ENCODE data around the gene SEMA6D. TPM values are rescaled to one million over a fixed set of nuclear protein-coding genes. Genes with fewer than 3 reads are reported as not detected.

SEMA6D gene
- polyA plus RNA-seq, 1 donor from 2014 or later: 108 TPM

DNA sequence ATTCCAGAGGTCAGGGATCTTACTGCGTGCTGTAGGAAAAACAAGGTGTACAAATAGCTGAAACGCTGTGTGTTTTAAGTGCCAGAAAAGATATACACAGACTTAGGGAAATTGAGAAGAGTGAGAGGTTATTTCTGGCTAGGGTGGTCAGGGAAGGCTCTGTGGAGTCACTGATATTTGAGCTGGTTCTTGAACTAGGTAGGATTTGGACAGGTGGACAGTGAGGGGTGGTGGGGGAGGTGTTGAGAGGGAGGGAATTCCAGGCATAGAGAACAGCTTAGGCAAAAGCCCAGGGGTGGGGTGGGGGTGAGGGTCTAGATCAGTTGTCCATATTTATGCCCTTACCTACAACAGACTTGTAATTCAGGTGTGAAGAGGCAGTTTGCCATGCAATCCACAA, 7.0 kb downstream of the SEMA6D start:
- Histone ChIP-seq H3K9me2 (ENCODE audit: insufficient read depth, low read length) (no peaks in the 10 kb centered on the region), H3F3A (ENCODE audit: insufficient read depth, low read length, poor library complexity, severe bottlenecking) (no peaks in the 10 kb centered on the region), H4K20me1 (ENCODE audit: insufficient read depth) (peaks cover 17% of the 10 kb centered on the region), H3K27me3 (ENCODE audit: insufficient read depth, low read depth, low read length) (peaks cover 5% of the 10 kb centered on the region), H3K27ac (ENCODE audit: low read length) (no peak overlapping the region), H2AFZ (ENCODE audit: low read depth, low read length) (no peak overlapping the region), H3K36me3 (ENCODE audit: insufficient read depth, low read length) (no peaks in the 10 kb centered on the region), H3K4me3 (ENCODE audit: low read length) (no peak overlapping the region), H3K4me2 (ENCODE audit: low read length) (no peak overlapping the region), H3K9me3 (ENCODE audit: low read length) (no peaks in the 10 kb centered on the region), H3K79me2 (replicated peaks; ENCODE audit: insufficient read depth, low read length) (peaks cover 14% of the 10 kb centered on the region), H3K9ac (ENCODE audit: low read length) (no peak overlapping the region)
- TF ChIP-seq POLR2AphosphoS5 (IDR thresholded peaks at IDR 0.05): no peak
- TF ChIP-seq SMC3 (conservative IDR thresholded peaks at IDR 0.05; ENCODE audit: poor library complexity): no peak
- no peak for TF ChIP-seq EP300 (conservative IDR thresholded peaks at IDR 0.05; ENCODE audit: poor library complexity, severe bottlenecking)
- TF ChIP-seq EZH2 (IDR thresholded peaks at IDR 0.05; ENCODE audit: borderline replicate concordance, insufficient read depth, low read length, poor library complexity, severe bottlenecking): no peak
- no peak for TF ChIP-seq TAF1 (IDR thresholded peaks at IDR 0.05; ENCODE audit: low read depth)
- no peak for TF ChIP-seq MXI1 (conservative IDR thresholded peaks at IDR 0.05; ENCODE audit: poor library complexity, severe bottlenecking)
- no peak for TF ChIP-seq RAD21 (conservative IDR thresholded peaks at IDR 0.05)
- TF ChIP-seq CTCF (IDR thresholded peaks at IDR 0.05; ENCODE audit: poor library complexity, severe bottlenecking): no peak
- TF ChIP-seq, protein P1, sequence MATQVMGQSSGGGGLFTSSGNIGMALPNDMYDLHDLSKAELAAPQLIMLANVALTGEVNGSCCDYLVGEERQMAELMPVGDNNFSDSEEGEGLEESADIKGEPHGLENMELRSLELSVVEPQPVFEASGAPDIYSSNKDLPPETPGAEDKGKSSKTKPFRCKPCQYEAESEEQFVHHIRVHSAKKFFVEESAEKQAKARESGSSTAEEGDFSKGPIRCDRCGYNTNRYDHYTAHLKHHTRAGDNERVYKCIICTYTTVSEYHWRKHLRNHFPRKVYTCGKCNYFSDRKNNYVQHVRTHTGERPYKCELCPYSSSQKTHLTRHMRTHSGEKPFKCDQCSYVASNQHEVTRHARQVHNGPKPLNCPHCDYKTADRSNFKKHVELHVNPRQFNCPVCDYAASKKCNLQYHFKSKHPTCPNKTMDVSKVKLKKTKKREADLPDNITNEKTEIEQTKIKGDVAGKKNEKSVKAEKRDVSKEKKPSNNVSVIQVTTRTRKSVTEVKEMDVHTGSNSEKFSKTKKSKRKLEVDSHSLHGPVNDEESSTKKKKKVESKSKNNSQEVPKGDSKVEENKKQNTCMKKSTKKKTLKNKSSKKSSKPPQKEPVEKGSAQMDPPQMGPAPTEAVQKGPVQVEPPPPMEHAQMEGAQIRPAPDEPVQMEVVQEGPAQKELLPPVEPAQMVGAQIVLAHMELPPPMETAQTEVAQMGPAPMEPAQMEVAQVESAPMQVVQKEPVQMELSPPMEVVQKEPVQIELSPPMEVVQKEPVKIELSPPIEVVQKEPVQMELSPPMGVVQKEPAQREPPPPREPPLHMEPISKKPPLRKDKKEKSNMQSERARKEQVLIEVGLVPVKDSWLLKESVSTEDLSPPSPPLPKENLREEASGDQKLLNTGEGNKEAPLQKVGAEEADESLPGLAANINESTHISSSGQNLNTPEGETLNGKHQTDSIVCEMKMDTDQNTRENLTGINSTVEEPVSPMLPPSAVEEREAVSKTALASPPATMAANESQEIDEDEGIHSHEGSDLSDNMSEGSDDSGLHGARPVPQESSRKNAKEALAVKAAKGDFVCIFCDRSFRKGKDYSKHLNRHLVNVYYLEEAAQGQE (IDR thresholded peaks at IDR 0.05; ENCODE audit: borderline replicate concordance): no peak

- peaks cover 7% of the 10 kb centered on the region for H3K79me2 ChIP-seq (replicated peaks; ENCODE audit: insufficient read depth, low read length)
- H3K4me3 ChIP-seq (ENCODE audit: low read length): no peak overlapping the region
- H3F3A ChIP-seq (ENCODE audit: insufficient read depth, low read length, poor library complexity, severe bottlenecking): no peaks in the 10 kb centered on the region
- H3K9me2 ChIP-seq (ENCODE audit: insufficient read depth, low read length): no peaks in the 10 kb centered on the region
- H4K20me1 ChIP-seq (ENCODE audit: insufficient read depth): peaks cover 12% of the 10 kb centered on the region
- no peaks in the 10 kb centered on the region for H3K9me3 ChIP-seq (ENCODE audit: low read length)
- H2AFZ ChIP-seq (ENCODE audit: low read depth, low read length): no peak overlapping the region
- H3K27ac ChIP-seq (ENCODE audit: low read length): no peak overlapping the region
- no peak overlapping the region for H3K4me2 ChIP-seq (ENCODE audit: low read length)
- TF ChIP-seq POLR2AphosphoS5 (IDR thresholded peaks at IDR 0.05) (no peak), RAD21 (conservative IDR thresholded peaks at IDR 0.05) (no peak), EP300 (conservative IDR thresholded peaks at IDR 0.05; ENCODE audit: poor library complexity, severe bottlenecking) (no peak), SMC3 (conservative IDR thresholded peaks at IDR 0.05; ENCODE audit: poor library complexity) (no peak), MXI1 (conservative IDR thresholded peaks at IDR 0.05; ENCODE audit: poor library complexity, severe bottlenecking) (no peak), CTCF (IDR thresholded peaks at IDR 0.05; ENCODE audit: poor library complexity, severe bottlenecking) (no peak), EZH2 (IDR thresholded peaks at IDR 0.05; ENCODE audit: borderline replicate concordance, insufficient read depth, low read length, poor library complexity, severe bottlenecking) (no peak), TAF1 (IDR thresholded peaks at IDR 0.05; ENCODE audit: low read depth) (no peak)
- TF ChIP-seq, protein P1 (IDR thresholded peaks at IDR 0.05; ENCODE audit: borderline replicate concordance): no peak
- no peaks in the 10 kb centered on the region for H3K36me3 ChIP-seq (ENCODE audit: insufficient read depth, low read length)
- H3K9ac ChIP-seq (ENCODE audit: low read length): no peak overlapping the region
- no peaks in the 10 kb centered on the region for H3K27me3 ChIP-seq (ENCODE audit: insufficient read depth, low read depth, low read length)
Measured at GRCh38 chr15:47725051-47725450, 7.7 kb downstream of the SEMA6D start.
